Stimulated activated CD4-positive, alpha-beta T cell treated with anti-CD3 and anti-CD28 coated beads, Interleukin-1b, Interleukin-23, amount 100 ng/mL, for 4 hours (primary cell): ENCODE data around the gene BMP6.

Experiments
- DNase-seq, 2 donors: peaks; one replicate each; pipeline ENCODE4 v3.0.0-alpha.2; 2020; ENCODE audit warnings: low read depth in 2 of 2

BMP6 gene

GRCh38 chr6:7747433-7747832, 21.5 kb downstream of the BMP6 start:
- no peak for DNase-seq

GRCh38 chr6:7747901-7748504, 22.1 kb downstream of the BMP6 start:
- no peak for DNase-seq

GRCh38 chr6:7749478-7749877, 23.6 kb downstream of the BMP6 start:
- DNase-seq, result no peak

DNA sequence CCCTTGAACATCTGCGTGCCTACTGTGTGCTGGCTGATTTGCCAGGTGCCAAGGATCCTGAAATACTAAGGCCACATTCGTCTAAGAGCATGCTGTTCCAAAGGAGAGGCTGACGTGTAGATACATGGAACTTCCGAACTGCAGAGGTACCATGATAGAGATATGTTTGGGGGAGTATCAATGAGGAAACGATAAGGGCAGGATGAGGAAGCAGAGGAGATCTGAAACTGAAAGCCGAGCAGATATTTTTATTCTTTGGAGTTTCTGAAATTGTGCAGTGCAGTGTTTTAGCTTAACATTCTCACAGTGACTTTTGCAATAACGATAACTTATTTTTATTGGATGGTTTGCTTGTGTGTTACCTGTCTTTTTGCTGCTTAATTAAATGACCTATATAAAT, 24.3 kb downstream of the BMP6 start:
- no peak for DNase-seq

DNA sequence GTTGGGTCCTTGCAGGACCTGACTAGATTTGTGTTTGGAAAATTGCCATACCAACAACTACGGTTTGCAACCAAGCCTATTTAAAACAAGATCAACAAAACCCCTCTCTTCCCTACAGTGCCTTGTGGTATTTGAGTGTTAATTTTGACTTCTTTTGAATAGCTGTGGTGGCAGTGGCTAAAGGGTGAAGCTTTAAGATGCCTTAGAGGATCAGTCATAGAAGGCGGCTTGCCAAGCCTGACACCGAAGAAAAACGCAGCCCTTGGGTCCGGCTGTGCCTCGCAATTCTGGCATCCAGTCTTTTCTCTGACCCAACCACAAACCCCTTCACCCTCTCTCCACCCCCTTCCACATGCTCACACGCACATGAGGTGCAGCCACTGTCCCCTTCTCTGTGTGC, 32.6 kb downstream of the BMP6 start:
- DNase-seq, result no peak

DNA sequence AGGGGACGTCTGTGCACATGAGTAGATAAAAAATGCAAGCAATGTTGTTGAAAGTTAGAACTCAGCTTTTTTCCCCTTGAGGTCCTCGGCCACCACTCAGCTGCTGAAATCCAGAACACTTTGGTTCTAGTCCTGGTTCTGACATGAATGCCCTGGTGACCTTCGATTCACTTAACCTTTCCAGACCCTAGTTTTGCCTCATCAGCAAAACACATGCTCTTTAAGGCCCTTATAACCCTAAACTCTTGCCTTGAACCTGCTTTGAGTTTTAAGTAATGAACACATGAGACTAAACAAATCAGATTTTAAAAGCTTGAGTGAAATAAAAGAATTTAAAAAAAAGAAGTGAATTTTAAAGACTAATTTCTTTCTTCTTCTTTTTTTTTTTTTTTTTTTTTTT, 33.4 kb downstream of the BMP6 start:
- no peak for DNase-seq

DNA sequence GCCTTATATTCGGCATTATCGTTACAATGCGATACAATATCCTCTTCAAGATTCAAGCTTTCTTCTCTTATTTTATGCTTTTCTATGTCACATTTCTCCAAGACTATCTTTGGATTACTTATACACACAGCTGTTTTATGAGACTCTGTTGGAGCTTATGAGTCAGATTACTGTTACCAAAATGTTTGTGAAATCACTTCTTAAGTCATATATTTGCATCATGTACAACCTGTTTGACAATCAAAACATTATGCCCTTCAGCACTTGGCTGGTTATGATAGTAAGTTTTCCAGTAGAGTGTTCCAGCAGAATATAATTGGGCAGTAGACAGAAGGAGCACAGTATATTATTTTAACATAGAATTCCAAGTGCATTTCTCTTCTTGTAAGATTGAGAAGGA, 35.2 kb downstream of the BMP6 start:
- DNase-seq, result no peak

GRCh38 chr6:7762760-7763159, 36.9 kb downstream of the BMP6 start:
- no peak for DNase-seq

DNA sequence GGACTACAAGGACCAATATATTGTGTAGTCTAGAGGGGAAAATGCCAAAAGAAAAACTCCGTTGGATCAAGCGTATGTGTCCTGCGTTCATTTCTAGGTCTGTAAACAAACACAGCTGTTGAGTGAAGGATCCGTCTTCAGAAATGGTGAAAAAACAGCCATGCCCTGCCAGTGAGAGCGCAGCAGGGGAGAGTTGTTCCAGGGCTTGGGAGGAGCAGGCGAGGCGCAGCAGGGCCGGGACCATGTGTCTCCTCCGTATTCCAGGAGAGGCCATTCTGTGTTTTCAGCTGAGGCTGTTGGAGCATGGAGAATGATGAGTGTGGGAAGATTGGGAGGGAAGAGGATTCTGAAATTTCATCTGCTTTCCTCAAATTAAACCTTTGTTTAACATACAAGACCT, 38.0 kb downstream of the BMP6 start:
- no peak for DNase-seq

DNA sequence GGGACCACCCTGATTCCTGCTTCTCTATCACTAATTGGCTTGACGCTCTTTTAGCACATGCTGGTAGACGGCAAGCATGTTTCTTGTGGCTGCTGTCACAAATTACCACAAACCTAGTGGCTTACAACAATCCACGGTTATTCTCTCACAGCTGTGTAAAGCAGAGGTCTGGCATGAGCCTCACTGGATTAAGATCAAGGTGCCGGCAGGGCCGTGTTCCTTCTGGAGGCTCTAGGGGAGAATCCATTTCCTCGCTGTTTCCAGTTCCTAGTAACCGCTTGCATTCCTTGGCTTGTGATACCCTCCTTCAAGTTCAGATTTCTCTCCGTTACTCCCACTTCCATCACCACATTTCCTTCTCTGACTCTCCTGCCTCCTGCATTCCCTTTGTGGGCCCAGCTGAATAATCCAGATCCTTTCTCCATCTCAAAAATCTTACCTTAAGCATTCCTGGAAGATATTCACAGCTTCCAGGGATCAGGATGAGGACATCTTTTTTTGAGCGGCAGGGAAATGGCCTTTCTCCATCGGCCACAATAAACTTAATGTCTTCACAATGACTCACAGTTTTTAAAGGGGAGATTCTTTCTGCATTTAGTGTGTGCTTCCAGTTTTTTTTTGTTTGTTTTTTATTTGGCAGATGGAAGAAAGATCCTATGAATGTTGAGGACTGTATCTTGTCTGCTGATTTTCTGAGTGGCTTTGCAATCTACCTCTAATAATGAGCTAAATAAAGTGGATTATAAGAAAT, 39.9 kb downstream of the BMP6 start:
- DNase-seq, result no peak

DNA sequence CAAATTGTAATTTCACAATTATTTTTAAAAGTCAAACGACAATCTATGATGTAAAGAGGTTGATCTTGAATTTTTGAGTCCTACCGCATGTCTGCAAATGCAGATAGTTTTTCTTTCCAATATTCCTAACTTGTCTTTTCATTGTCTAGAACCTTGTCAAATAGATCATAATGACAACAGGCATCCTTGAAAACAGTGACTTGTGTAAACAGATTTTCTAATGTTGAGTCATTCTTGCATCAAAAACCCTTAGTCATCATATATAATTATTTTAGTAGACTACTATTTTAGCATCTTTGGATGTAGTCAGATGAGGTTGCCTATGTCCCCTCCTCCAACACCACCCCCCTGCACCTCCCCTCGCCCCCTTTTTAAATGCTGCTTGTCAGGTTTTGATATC, 43.8 kb downstream of the BMP6 start:
- DNase-seq, result no peak

DNA sequence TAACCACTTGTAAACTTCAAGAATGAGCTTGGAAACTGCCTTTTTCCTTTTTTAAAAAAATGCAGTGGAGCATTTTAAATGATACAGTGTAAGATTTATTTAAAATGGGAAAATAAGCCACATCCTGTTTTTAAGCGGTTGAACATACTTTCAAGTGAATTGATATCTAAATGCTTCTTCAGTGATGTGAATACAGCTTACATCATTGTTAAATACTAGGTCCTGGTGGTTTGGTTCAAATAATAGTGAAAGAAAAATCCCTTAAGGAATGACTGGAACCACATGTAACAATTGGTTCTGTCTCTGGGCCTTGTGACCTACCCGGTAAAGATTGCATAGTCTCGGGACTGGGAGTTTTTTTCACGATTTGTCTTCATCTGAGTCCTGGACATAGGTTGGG, 44.2 kb downstream of the BMP6 start:
- no peak for DNase-seq

GRCh38 chr6:7770601-7771000, 44.7 kb downstream of the BMP6 start:
- DNase-seq, result no peak

DNA sequence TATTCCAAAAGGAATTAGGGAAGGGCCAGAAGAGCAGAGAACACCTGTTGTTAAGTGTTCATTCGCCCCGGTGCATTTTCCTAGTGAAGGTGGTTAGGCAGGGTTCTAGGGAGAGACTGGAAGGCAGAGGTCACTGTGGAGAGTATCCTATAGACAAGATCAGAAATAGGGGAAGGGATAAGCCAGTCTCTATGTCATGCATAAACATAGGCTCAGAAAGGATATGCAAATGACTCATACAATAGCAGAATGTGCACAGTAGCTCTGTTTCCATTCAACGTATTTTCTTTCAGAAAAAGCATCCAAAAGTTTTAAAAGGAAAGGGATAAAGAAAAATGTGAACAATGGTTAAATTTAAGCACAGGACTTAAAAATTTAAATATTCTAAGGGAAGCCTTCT, 47.4 kb downstream of the BMP6 start:
- DNase-seq, result no peak

- DNase-seq, result no peak
Measured at GRCh38 chr6:7773914-7774313, 48.0 kb downstream of the BMP6 start.

- no peak for DNase-seq
Measured at GRCh38 chr6:7776509-7776908, 50.6 kb downstream of the BMP6 start.

DNA sequence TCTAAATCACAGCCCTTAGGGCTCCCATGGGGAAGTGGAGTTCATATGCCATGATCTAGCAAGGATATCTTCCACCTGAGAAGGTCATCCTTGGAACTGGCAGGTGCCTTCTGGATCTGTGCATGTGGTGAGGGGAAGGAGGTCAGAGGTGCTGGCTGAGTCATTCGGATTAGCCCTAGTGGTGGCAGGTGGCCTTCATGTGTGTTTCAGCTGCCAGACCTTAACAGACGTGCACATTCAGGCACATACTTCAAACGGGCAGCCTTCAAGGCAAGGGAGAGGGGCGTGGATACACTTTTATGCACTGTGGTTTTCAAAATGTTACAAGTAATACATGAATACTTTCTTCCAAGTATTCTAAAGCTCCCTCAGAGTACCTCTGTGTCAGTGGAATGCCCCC, 51.2 kb downstream of the BMP6 start:
- DNase-seq, result no peak

- DNase-seq, result no peak
Measured at GRCh38 chr6:7781240-7781639, 55.3 kb downstream of the BMP6 start.

DNA sequence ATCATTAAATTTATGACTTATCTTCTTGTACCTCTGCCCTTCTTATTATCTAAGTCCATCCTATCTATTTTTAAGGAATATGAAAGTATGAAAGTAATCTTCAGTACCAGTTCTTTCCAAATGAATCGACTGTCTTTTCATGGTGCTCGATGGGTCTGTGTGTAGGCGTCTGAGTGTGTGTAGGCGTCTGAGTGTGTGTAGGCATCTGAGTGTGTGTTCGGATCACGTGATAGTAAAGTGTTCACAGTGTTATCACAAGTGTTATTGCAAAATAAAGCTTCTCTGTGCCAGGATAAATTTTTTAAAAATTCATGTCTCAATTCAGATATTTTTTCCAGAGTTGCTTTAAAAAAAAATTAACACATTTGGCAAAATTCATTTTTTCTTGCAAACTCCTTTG, 58.3 kb downstream of the BMP6 start:
- DNase-seq, result no peak

DNA sequence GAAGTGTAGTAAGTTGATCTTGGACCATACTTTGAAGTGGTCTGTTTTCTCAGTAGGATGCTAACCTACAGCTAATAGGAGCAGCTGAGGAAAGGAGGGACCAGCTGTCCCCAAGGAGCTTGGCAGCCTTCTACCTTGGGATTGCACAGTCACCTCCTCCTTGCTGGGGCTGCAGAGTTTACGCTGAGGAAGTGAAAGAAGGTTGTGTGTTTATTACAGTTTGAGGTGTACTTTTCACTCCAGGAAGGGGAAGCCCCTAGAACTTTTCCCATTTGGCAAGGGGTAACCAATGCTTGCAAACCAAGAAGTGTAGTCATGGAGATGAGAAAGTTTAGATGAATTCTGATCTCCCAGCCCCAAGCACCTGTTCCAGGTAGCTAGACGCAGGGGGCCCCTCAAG, 58.8 kb downstream of the BMP6 start:
- no peak for DNase-seq

DNA sequence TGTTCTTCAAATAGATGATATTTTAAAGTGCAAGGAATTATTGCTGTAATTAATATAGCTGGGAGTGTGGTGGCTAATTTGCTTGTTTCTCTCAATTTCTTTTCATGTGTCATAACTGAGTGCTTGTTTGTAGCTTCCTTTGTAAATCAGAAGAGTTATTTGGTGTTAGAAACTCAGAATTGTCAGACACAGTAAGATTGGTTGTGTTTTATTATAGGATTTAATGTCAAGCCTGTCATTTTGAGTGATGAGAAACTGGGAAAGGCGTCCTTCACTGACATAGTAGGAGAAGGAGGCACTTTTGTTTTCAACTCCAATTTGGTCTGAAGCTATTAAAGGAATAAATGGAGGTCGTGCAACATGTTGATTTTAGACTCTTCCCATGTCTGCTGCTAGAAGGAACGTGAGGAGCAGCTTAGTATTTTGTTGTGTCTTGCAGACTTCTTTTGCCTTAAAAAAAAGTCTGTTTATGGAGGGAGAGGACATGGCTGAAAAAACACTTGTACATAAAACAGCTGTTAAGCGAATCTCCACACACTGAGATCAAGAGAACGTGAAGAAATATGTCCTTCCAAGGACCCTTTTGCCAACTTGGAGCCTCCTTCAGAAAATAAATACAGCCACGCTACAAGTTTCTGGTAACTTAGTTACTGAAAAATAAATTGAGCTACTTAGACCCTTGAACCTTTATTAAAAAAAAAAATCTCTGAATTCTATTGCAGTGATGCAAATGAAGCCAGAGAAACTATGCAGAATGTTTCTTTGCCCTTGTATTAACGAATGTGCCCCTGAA, 59.5 kb downstream of the BMP6 start:
- DNase-seq, result no peak

- no peak for DNase-seq
Measured at GRCh38 chr6:7786214-7786661, 60.3 kb downstream of the BMP6 start.

GRCh38 chr6:7787137-7787608, 61.3 kb downstream of the BMP6 start:
- no peak for DNase-seq
